H54 (cell line): Measurements from ENCODE around the gene COX11.

Source experiments
- DNase-seq: peaks from one replicate; pipeline ENCODE4 v3.0.0; 2011; ENCODE audit warnings: low spot score, mixed read lengths; ENCODE audit not compliant: insufficient read length
- FAIRE-seq: peaks from 3 replicates; lab custom pipeline; 2011; peaks lifted over from hg19 to GRCh38; lab: Jason Lieb, UNC
- POLR2A ChIP-seq: IDR thresholded peaks from 2 replicates; pipeline ENCODE4 v1.6.1; 2011; ENCODE audit warnings: low read depth, mild to moderate bottlenecking, low read length

COX11 gene, protein sequence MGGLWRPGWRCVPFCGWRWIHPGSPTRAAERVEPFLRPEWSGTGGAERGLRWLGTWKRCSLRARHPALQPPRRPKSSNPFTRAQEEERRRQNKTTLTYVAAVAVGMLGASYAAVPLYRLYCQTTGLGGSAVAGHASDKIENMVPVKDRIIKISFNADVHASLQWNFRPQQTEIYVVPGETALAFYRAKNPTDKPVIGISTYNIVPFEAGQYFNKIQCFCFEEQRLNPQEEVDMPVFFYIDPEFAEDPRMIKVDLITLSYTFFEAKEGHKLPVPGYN

DNA sequence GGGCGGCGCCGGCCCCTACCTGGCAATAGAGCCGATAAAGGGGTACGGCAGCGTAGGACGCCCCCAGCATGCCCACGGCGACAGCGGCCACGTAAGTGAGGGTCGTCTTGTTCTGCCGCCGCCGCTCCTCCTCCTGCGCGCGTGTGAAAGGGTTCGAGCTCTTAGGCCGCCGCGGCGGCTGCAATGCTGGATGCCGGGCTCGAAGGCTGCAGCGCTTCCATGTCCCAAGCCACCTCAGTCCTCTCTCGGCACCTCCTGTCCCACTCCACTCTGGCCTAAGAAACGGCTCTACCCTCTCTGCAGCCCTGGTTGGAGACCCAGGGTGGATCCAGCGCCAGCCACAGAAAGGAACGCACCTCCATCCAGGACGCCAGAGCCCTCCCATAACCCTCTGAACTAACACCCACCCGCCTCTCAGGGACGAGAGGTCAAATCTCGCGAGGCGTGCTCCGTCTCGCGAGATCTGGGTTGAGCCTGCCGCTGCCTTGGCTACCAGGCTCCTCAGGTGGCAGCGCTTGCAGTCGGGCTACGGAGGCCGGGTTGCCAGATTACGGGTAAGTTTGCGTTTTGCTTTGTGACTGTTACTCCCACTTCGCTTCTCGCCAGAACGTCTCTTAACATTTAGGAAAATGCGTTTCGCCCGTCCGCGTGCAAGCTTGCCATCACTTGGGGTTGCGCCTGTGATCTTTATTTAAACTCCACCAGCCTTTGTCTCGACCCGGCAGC, at the start of gene COX11, which contains the start of gene STXBP4:
COX11 (minus strand) TSS at position 393 of the 726 bp plus-strand sequence; CDS start at position 385, 8 bp downstream.
STXBP4 (plus strand) TSS at position 504 of the 726 bp plus-strand sequence. CDS start 17,455 bp downstream, outside the sequence.
- peak; percentile 93 for TF ChIP-seq POLR2A
- FAIRE-seq: peak; percentile 95
- peak; percentile 95 for DNase-seq

DNA sequence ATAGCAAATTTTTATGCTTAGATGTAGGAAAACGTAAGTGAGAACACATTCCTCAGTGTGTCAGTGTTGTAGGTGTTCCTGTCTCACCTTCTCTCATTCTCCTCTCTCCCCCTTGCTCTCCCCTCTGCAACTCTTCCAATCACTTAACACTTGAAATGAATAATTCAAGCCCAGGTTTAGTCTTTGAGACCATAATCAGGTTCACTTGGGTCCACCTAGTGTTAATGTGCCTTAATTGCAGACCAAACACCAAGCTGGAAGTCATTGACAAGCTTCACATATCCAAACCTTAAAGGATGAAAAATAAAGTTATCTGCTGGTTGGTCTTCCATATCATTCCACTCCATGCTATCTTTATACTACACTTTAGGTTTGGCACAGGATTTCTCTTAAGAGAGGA, 37.1 kb upstream of the COX11 start:
- FAIRE-seq: peak; percentile 57

DNA sequence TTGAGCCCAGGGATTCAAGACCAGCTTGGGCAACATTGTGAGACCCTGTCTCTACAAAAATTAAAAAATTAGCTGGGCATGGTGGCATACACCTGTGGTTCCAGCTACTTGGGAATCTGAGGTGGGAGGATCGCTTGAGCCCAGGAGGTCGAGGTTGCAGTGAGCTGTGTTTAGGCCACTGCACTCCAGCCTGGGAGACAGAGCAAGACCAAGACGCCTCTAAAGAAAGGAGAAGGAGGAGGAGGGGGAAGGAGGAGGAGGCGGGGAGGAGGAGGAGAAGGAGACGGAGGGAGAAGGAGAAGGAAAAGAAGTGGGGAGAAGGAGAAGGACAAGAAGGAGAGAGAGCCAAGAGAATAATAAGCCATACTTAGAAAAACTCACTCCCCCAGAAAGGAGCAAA, 36.0 kb upstream of the COX11 start:
- no peak for FAIRE-seq
- no peak for DNase-seq
- TF ChIP-seq POLR2A: no peak

More for the DNA sequence above, 37.1 kb upstream of the COX11 start:
- no peak for TF ChIP-seq POLR2A
- DNase-seq: no peak

DNA sequence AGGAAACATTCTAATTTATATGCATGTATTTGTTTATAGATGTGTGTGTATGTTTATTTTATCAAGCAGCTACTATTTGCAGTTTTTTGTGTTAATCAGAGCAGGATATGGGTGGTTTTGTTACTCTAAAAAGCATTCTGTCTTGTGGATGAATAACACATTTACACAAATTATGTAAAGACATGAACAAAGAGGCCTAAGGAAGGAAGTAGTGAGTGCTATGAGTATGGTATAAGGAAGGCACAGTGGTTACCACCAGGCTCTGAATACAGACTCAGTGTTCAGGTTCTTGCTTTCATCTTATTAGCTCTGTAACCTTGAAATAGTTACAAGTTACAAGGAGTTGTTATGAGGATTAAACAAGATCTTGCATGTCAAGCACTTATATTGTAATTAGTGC, 34.0 kb upstream of the COX11 start:
- FAIRE-seq (peak; percentile 75), DNase-seq (no peak)
- no peak for TF ChIP-seq POLR2A

DNA sequence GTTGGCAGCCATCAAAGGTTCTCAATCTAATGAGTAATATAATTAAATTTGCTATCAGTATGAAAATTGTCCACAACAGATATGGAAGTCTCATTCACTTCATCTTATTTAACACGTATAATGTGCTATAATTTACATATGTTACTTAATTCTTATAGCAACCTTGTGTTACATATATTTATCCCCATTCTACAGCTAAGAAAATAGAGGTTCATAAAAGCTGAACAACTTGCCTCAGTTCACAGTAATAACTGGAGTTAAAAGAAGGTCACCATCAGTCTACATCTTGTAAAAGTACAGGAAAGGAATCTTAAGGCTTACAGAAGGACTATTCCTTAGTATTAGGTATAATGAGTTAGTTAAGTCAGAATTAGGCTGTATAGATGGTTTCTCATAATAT, 28.0 kb upstream of the COX11 start:
- DNase-seq (no peak), FAIRE-seq (no peak)
- no peak for TF ChIP-seq POLR2A

DNA sequence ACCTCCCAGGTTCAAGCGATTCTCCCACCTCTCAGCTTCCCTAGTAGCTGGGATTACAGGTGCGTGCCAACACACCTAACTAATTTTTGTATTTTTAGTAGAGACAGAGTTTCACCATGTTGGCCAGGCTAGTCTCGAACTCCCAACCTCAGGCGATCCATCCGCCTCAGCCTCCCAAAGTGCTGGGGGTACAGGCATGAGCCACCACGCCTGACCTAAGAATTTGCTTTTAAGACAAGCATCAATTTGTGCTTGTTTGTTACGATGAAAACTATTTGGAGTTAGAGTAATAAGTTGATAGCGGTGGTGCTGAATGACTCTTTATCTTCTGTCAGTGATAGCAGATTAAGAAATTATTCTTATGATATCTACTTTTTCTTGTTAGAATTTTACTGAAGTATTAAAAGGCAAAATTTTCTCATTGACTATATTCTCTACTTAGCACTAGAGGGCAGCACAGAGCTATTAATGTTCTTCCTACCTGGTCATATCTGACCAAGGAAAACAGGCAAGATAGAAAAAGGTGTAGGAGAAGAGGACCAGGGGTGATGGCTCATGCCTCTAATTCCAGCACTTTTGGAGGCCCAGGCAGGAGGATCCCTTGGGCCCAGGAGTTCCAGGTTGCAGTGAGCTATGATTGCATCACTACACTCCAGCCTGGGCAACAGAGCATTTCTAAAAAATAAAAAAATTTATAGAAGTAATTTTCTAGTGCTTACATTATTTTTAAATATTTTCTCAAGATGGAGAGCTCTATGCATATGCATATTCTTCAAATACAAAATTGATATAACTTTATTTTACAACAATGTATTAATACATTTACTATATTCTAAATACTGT, 24.6 kb upstream of the COX11 start:
- FAIRE-seq: peak; percentile 70
- TF ChIP-seq POLR2A: no peak
- DNase-seq: peak; percentile 12

DNA sequence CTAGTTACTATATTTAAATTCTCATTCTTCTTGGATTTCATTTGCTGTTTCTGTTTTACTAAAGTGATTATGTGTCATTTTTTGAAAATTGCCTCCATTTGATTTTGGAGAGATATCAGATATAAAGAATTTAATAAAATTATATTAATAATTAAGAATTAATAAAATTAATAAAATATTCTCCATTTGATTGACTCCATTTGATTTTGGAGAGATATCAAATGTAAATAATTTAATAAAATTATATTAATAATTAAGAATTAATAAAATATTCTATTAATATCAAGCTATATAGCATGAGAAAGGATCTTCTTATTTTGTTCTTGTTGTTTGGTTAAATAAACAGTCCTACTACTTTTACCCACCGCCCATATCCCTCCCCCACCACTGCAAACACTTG, 23.1 kb upstream of the COX11 start:
- FAIRE-seq: no peak
- TF ChIP-seq POLR2A: no peak

DNA sequence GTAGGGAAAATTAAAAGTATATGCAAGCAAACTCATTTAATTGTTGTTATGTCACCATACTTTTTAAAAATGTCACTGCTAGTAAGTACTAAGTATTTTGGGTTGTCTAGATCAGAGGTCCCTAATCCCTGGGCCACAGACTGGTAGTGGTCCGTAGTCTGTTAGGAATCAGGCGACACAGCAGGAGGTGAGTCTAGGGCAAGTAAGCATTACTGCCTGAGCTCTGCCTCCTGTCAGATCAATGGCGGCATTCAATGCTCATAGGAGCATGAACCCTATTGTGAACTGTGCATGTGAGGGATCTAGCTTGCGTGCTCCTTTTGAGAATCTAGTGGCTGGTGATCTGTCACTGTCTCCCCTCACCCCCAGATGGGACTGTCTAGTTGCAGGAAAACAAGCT, 21.7 kb upstream of the COX11 start:
- no peak for TF ChIP-seq POLR2A
- DNase-seq: no peak
- no peak for FAIRE-seq

More for the DNA sequence above, 23.1 kb upstream of the COX11 start:
- DNase-seq: no peak

DNA sequence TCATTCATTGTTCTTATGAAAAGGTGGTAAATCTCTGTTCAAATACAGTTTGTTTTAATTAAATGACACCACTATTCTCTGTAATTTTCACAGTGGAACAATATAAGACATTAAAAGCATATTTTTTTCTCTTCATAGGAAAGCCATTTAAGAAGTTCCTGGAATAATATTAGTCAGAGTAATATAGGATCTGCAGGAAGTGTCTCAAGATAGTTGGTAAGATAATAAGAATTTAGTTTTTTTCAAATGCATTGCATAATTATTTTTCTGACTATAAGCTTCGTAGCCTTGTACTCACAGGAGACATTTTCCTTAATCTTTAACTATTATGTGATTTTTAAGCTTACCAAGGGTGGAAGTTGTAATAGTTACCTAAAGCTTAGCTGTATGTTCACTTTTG, 17.0 kb upstream of the COX11 start:
- FAIRE-seq (no peak), DNase-seq (no peak)
- no peak for TF ChIP-seq POLR2A

DNA sequence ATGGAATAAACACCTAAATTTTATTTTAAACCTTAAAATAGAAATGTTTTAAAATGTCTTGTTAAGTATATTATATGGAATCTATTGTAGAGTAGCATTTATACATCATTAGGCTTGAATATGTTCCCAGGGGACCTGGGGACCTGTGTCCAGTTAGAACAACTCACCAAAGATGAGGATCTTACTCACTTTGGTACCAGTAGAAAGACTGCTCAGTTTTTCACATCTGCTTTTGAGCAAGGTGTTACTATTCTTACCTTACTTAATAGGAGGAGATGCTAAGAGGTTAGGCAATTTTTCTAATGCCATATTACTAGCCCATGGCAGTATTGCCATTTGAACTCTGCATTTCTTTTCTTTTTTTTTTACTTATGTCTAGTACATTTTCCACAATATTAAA, 14.8 kb upstream of the COX11 start:
- no peak for TF ChIP-seq POLR2A
- FAIRE-seq: no peak

DNA sequence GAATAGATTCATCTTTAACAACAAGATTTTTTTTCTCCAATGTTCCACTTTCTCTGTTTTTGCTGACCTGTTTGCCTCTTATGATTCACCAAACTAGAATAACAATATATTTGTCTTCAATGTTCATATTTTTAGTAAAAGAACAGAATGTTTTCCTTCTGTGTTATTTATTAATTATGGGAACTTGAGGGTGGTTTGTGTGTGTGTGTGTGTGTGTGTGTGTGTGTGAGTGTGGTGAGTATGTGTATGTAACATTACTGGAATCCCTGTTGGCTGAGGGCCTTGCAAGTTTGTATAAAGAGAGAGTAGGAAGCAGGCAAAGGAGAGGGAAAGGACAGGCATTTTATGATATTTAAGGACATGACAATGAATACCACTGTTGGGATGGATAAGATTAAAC, 13.9 kb upstream of the COX11 start:
- FAIRE-seq: no peak

More for the DNA sequence above, 14.8 kb upstream of the COX11 start:
- DNase-seq: no peak

DNA sequence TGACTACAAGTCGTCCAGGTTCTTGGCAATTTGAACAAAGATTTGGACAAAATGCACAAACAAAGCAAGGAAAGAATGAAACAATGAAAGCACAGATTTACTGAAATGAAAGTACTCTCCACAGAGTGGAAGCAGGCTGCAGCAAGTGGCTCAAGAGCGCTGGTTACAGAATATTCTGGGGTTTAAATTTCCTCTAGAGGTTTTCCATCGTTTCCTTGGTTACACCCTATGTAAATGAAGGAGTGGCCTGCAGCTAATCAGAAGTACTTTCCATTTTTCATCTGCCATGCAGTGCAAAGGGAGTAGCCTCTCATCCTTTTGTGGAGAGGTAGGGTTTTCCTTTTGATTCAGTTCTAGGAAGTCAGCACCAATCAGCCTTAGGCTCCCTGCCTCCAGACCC, 11.9 kb upstream of the COX11 start:
- DNase-seq (no peak), FAIRE-seq (peak; percentile 36)
- TF ChIP-seq POLR2A: no peak

More for the DNA sequence above, 13.9 kb upstream of the COX11 start:
- no peak for DNase-seq
- TF ChIP-seq POLR2A: no peak

DNA sequence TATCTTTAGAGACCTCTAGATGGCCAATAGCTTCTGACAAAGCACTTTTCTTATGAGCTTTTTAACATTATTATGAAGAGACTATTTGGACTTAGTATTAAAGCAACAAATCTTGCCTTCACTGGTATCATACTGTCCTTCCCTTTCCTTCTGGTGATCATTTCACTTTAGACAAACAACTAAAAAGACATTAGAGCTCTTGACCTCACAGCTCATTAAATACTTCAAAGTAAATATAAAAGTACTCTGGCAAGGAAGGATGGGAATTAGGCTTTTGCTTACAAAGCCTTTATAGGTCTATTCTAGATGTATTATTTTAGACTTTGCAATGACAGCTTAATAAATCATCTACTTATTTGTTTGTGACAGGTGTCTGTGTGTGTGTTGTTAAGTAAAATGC, 11.2 kb upstream of the COX11 start:
- no peak for TF ChIP-seq POLR2A
- FAIRE-seq (no peak), DNase-seq (no peak)

DNA sequence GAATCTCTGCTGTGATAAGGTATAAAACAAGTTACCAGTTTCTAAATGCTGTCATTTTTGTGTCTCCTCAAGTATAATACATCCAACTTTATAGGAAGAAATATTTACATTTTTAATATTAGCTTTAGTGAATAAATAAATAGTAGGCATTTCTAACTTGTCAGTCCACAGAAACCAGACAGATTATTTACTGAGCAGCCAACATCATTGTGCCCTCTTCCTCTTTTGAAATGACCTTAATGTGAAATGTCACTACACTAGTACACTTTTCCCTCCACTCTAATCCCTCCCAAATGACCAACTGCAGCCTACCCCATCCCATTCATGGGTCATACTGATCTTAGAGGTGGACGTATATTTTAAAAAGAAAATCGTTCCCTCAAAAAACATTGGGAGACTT, 9.3 kb upstream of the COX11 start:
- DNase-seq: no peak
- no peak for TF ChIP-seq POLR2A
- FAIRE-seq: no peak
